Stomach smooth muscle (tissue), 2 donors: ENCODE measurements around the gene GALK1.

ENCODE experiments used
- H3K27ac ChIP-seq: one replicate; pipeline ENCODE4 v1.7.0; 2013; ENCODE audit warnings: mild to moderate bottlenecking, low read length, inconsistent platforms
- H3K27me3 ChIP-seq, 2 donors: one replicate each; pipeline ENCODE4 v1.7.0; 2013; ENCODE audit warnings: low read length in 2 of 2; ENCODE audit not compliant: insufficient read depth in 2 of 2, control insufficient read depth in 1 of 2
- H3K36me3 ChIP-seq, 2 donors: one replicate each; pipeline ENCODE4 v1.7.0; 2013; ENCODE audit warnings: low read length in 2 of 2; ENCODE audit not compliant: control insufficient read depth in 2 of 2, insufficient read depth in 2 of 2
- H3K4me1 ChIP-seq: one replicate; pipeline ENCODE4 v1.7.0; 2013; ENCODE audit warnings: low read length; ENCODE audit not compliant: control insufficient read depth, insufficient read depth
- H3K4me3 ChIP-seq, 2 donors: one replicate each; pipeline ENCODE4 v1.7.0; 2013; ENCODE audit warnings: low read length in 2 of 2
- H3K9ac ChIP-seq, 2 donors: one replicate each; pipeline ENCODE4 v1.7.0; 2013; ENCODE audit warnings: low read length in 2 of 2, mild to moderate bottlenecking in 1 of 2
- H3K9me3 ChIP-seq, 2 donors: one replicate each; pipeline ENCODE4 v1.7.0; 2013; ENCODE audit warnings: low read length in 2 of 2; ENCODE audit not compliant: control insufficient read depth in 2 of 2
- donor health status: healthy.
- donor health status: Pancreatic carcinoma.

Gene GALK1

GRCh38 chr17:75774471-75774990 is 9.5 kb upstream of the GALK1 start:
- Histone ChIP-seq H3K27ac (peak overlapping the region; percentile 37), H3K27me3 (no peaks in the 10 kb centered on the region), H3K9me3 (no peaks in the 10 kb centered on the region), H3K4me3 (no peak overlapping the region), H3K4me1 (peaks cover 26% of the 10 kb centered on the region), H3K36me3 (peaks cover 32 to 47% of the 10 kb centered on the region in 2 donors), H3K9ac (no peak overlapping the region)

GRCh38 chr17:75773808-75774470 is 8.9 kb upstream of the GALK1 start:
- H3K9ac ChIP-seq = no peak overlapping the region
- H3K4me1 ChIP-seq = peaks cover 26% of the 10 kb centered on the region
- no peak overlapping the region for H3K27ac ChIP-seq
- H3K27me3 ChIP-seq = no peaks in the 10 kb centered on the region
- no peaks in the 10 kb centered on the region for H3K9me3 ChIP-seq
- peaks cover 32 to 47% of the 10 kb centered on the region in 2 donors for H3K36me3 ChIP-seq
- no peak overlapping the region for H3K4me3 ChIP-seq

GRCh38 chr17:75773121-75773807 is 8.3 kb upstream of the GALK1 start:
- H3K27me3 ChIP-seq = no peaks in the 10 kb centered on the region
- H3K4me1 ChIP-seq = peaks cover 26% of the 10 kb centered on the region
- no peak overlapping the region for H3K9ac ChIP-seq
- no peak overlapping the region for H3K4me3 ChIP-seq
- no peak overlapping the region for H3K27ac ChIP-seq
- peaks cover 26 to 41% of the 10 kb centered on the region in 2 donors for H3K36me3 ChIP-seq
- no peaks in the 10 kb centered on the region for H3K9me3 ChIP-seq

- Histone ChIP-seq H3K27ac (no peak overlapping the region), H3K4me1 (peaks cover 18% of the 10 kb centered on the region), H3K4me3 (no peak overlapping the region), H3K27me3 (no peaks in the 10 kb centered on the region), H3K36me3 (peaks cover 19 to 25% of the 10 kb centered on the region in 2 donors), H3K9me3 (no peaks in the 10 kb centered on the region), H3K9ac (no peak overlapping the region)
Measured at GRCh38 chr17:75771334-75772281, 6.6 kb upstream of the GALK1 start.

GRCh38 chr17:75769536-75769935 is 4.5 kb upstream of the GALK1 start:
- H3K9me3 ChIP-seq = no peaks in the 10 kb centered on the region
- H3K27me3 ChIP-seq = no peaks in the 10 kb centered on the region
- no peak overlapping the region for H3K9ac ChIP-seq
- H3K4me1 ChIP-seq = peaks cover 9% of the 10 kb centered on the region
- H3K27ac ChIP-seq = no peak overlapping the region
- peaks cover 4 to 6% of the 10 kb centered on the region in 2 donors for H3K36me3 ChIP-seq
- H3K4me3 ChIP-seq = no peak overlapping the region

DNA sequence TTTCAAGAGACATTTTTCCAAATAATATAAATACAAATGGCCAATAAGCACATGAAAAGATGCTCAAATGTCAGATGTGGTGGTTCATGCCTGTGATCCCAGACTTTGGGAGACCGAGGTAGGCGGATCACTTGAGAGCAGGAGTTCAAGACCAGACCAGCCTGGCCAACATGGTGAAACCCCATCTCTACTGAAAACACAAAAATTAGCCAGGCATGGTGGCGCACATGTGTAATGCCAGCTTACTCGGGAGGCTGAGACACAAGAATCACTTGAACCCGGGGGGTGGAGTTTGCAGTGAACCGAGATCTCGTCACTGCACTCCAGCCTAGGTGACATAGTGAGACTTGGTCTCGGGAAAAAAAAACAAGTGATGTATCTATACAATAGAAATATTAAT is 2.9 kb upstream of the GALK1 start:
- H3K9ac ChIP-seq = no peak overlapping the region
- H3K36me3 ChIP-seq = no peaks in the 10 kb centered on the region
- H3K9me3 ChIP-seq = no peaks in the 10 kb centered on the region
- H3K27ac ChIP-seq = no peak overlapping the region
- H3K4me3 ChIP-seq = no peak overlapping the region
- peaks cover 21% of the 10 kb centered on the region for H3K4me1 ChIP-seq
- H3K27me3 ChIP-seq = no peaks in the 10 kb centered on the region

DNA sequence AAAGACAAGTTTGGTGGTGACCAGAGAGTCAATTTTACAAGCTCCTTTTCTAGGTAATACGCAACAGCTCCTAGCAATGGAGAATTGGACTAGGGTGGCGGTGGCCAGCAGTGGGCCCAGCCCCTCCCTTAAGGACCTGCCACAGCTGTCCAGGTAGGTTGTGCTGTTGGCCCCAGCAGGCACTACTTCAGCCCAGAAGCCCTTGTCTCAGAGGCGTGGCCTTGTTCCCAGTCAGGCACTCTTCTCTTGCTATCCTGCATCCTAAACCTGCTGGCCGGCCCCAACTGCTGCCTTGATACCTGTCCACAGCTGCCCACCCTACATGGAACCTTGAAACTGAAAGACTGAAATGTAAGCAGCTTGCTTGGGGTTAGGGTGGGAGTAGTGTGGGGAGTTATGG is 989 bp upstream of the GALK1 start:
- peaks cover 21% of the 10 kb centered on the region for H3K4me1 ChIP-seq
- no peaks in the 10 kb centered on the region for H3K27me3 ChIP-seq
- no peak overlapping the region for H3K27ac ChIP-seq
- no peak overlapping the region for H3K9ac ChIP-seq
- no peak overlapping the region for H3K4me3 ChIP-seq
- peaks cover 0 to 3% of the 10 kb centered on the region in 2 donors for H3K36me3 ChIP-seq
- H3K9me3 ChIP-seq = no peaks in the 10 kb centered on the region

DNA sequence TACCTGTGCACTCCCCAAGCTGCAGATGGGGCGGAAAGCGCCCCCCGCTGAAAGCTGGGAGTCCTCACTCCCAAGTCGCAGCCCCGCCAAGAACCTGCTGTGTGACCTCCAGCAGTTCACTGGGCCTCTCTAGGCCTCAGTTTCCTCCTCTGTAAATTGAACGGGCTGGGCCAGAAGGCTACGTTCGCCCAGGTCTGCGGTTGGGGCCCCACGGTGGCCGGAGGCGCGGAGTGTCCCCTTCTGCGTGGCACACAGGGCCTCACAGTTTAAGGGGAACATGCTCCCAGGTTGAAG is 628 bp downstream of the GALK1 start:
- Histone ChIP-seq H3K9ac (peak overlapping the region; percentile 68 to 81), H3K9me3 (no peaks in the 10 kb centered on the region), H3K27me3 (no peaks in the 10 kb centered on the region), H3K4me3 (peak overlapping the region; percentile 76 to 77), H3K27ac (peak overlapping the region; percentile 70), H3K4me1 (peaks cover 21% of the 10 kb centered on the region), H3K36me3 (peaks cover 0 to 5% of the 10 kb centered on the region in 2 donors)

DNA sequence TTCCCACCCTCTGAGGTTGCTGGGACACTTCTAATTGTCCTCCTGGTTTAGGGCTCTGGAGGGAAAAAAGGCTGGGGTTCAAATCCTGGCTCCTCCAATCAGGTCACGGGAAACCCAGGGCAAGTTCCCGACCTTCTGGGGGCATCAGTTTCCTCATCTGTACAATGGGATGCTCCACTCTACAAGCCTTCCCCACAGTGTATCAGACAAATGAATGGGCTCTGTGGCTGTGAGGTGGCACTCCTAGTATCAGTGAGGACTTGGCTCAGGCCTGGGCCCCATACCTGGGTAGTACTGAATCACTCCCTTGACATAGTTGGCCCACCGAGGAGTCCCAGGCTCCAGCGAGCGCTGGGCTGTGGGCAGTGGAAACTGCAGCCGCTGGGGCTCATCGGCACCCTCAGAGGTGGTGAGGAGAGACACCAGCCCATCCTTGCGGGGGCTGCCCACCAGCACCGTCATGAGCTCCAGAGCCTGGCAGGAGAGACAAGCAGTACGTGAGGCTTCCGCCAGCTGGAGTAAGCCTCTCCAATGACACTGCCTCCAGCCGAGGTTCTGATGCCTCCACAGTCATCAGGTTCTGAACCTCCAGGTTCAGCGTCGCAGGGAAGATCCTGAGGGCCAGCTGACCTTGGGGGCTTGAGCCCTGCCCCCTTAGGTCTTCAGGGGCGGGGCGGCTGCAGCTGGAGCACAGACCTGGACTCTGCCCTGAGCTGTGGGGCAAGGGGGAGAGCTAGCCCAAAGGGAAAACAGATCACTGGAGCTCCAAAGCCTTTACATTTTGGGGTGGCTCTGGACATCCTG is 1.2 kb downstream of the GALK1 start:
- peak overlapping the region; percentile 68 to 81 for H3K9ac ChIP-seq
- H3K4me1 ChIP-seq = peaks cover 21% of the 10 kb centered on the region
- H3K27me3 ChIP-seq = no peaks in the 10 kb centered on the region
- no peaks in the 10 kb centered on the region for H3K9me3 ChIP-seq
- H3K27ac ChIP-seq = no peak overlapping the region
- H3K36me3 ChIP-seq = peaks cover 0 to 5% of the 10 kb centered on the region in 2 donors
- peak overlapping the region; percentile 76 to 77 for H3K4me3 ChIP-seq

GRCh38 chr17:75763269-75763607 is 1.8 kb downstream of the GALK1 start:
- H3K9ac ChIP-seq = no peak overlapping the region

More at GRCh38 chr17:75763269-75763607, 1.8 kb downstream of the GALK1 start:
- Histone ChIP-seq H3K4me1 (peaks cover 21% of the 10 kb centered on the region), H3K4me3 (no peak overlapping the region), H3K36me3 (peaks cover 0 to 5% of the 10 kb centered on the region in 2 donors), H3K27ac (no peak overlapping the region), H3K9me3 (no peaks in the 10 kb centered on the region), H3K27me3 (no peaks in the 10 kb centered on the region)
